Stomach (tissue), 4 donors: ENCODE data around the gene IFNLR1.

ENCODE experiments used
- POLR2AphosphoS5 ChIP-seq, 3 donors: sonication (generic); formaldehyde crosslinking; IDR thresholded peaks; one replicate each; pipeline ENCODE4 v1.6.1; 2016; ENCODE audit warnings: antibody characterized with exemption in 3 of 3
- TF ChIP-seq, protein P1 (sequence below), 7 experiments: fragments of 450-650 bp in 4 of 7; fragments of 200-600 bp in 3 of 7; sonication (generic) in 3 of 7; IDR thresholded peaks; one replicate each; pipeline ENCODE4 v1.5.1; 2016 to 2019; ENCODE audit warnings: antibody characterized with exemption in 7 of 7, control low read depth in 2 of 7, mild to moderate bottlenecking in 1 of 7

DNA sequence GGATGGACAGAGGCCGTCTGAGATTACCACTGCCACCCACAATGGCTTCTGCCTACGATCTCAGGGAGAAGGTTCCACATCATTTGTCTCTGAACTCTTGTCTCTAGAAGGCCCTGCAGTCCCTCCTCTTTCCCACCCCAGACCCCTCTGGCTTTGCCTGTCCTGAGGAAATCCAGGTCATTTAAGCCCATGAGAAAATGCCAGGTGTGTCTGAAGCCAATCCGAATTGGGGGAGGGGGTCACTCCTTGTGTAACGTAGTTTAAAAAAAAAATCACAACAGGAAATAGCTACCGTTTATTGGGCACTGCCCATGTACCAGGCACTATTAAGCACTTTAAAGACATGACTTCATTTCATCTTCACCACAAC lies 67.6 kb downstream of the IFNLR1 start:
- no peak for TF ChIP-seq POLR2AphosphoS5 (IDR thresholded peaks at IDR 0.05)
- TF ChIP-seq, protein P1, sequence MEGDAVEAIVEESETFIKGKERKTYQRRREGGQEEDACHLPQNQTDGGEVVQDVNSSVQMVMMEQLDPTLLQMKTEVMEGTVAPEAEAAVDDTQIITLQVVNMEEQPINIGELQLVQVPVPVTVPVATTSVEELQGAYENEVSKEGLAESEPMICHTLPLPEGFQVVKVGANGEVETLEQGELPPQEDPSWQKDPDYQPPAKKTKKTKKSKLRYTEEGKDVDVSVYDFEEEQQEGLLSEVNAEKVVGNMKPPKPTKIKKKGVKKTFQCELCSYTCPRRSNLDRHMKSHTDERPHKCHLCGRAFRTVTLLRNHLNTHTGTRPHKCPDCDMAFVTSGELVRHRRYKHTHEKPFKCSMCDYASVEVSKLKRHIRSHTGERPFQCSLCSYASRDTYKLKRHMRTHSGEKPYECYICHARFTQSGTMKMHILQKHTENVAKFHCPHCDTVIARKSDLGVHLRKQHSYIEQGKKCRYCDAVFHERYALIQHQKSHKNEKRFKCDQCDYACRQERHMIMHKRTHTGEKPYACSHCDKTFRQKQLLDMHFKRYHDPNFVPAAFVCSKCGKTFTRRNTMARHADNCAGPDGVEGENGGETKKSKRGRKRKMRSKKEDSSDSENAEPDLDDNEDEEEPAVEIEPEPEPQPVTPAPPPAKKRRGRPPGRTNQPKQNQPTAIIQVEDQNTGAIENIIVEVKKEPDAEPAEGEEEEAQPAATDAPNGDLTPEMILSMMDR (IDR thresholded peaks at IDR 0.05) = no peak
